ENCODE data around the gene RHBDF1. TPM values are rescaled to one million over a fixed set of nuclear protein-coding genes. Genes with fewer than 3 reads are reported as not detected.

The RHBDF1 gene
- total and polyA plus RNA-seq, 9 of the 15 experiments (the other 6 are each of a cell fraction or from before 2014, with no cell fraction given) = 1.0 to 8.2 (median 4.2) TPM

GRCh38 chr16:65745-66144, 6.7 kb downstream of the RHBDF1 start (continued):
- 0 out of 2 replicates have a peak, but pooled peaks have one; percentile 21 for TF ChIP-seq POLR2G (IDR thresholded peaks at IDR 0.05; ENCODE audit: low read depth, low read length)
- TF ChIP-seq ZBTB49 (CRISPR knock-in tag; IDR thresholded peaks at IDR 0.05; ENCODE audit: borderline replicate concordance) = no peak
- no peak for TF ChIP-seq ZNF76 (CRISPR knock-in tag; IDR thresholded peaks at IDR 0.05; ENCODE audit: borderline replicate concordance)
- TF ChIP-seq ZNF551 (CRISPR knock-in tag; IDR thresholded peaks at IDR 0.05) = no peak
- TF ChIP-seq REST (IDR thresholded peaks at IDR 0.05; ENCODE audit: borderline replicate concordance) = peak; percentile 94
- TF ChIP-seq REST (CRISPR knock-in tag; IDR thresholded peaks at IDR 0.05; ENCODE audit: low read depth) = 0 out of 2 replicates have a peak, but pooled peaks have one; percentile 32
- TF ChIP-seq NFRKB (IDR thresholded peaks at IDR 0.05; ENCODE audit: low read depth) = no peak
- peak; percentile 32; the same call in 1 of the 2 replicates for TF ChIP-seq ZBTB7A (IDR thresholded peaks at IDR 0.05; ENCODE audit: borderline replicate concordance, control insufficient read depth, low read depth, low read length)
- TF ChIP-seq ARID2 (IDR thresholded peaks at IDR 0.05) = peak; percentile 84
- no peak for TF ChIP-seq ID3 (CRISPR knock-in tag; IDR thresholded peaks at IDR 0.05)
- TF ChIP-seq ID3 (tag; IDR thresholded peaks at IDR 0.05) = 0 out of 2 replicates have a peak, but pooled peaks have one; percentile 37
- TF ChIP-seq MNT (conservative IDR thresholded peaks at IDR 0.05) = peak in 1 of 2 experiments; percentile 27; a peak in 1 of 4 replicates
- TF ChIP-seq PHF20 (IDR thresholded peaks at IDR 0.05; ENCODE audit: partially characterized antibody) = no peak
- TF ChIP-seq JUN (IDR thresholded peaks at IDR 0.05; ENCODE audit: borderline replicate concordance, low read depth, low read length) = no peak
- TF ChIP-seq JUN (CRISPR knock-in tag; IDR thresholded peaks at IDR 0.05; ENCODE audit: borderline replicate concordance) = no peak
- no peak for TF ChIP-seq PPARD (CRISPR knock-in tag; IDR thresholded peaks at IDR 0.05)
